Measurements from ENCODE around the gene MSMP. TPM values are rescaled to one million over a fixed set of nuclear protein-coding genes. Genes with fewer than 3 reads are reported as not detected.
A peak's percentile ranks its signal among the peaks of the same experiment; 100 is the strongest.

MSMP gene
- total RNA-seq, 2 experiments from 2014 or later = 2.3 to 4.1 TPM

DNA sequence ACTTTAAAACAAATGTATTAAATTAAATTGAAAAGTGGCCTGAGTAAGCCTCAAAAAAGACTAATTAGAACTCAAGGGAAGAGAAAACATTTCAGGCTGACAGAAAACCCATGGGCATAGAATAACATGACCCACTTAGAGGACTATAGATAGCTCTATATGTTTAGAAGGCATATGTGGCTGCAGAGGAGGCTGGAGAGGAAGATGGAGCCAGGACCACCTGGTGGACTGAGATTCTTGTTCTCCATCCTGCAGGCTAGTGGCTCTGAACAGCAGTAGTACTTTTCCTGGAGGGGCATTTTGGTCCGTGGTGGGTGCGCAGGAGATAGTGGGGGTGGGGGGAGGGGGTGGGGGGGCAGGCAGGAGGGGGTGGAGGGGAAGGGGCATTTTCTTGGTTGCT lies 27.0 kb upstream of the MSMP start:
- ChIA-PET CTCF (ENCODE audit: unreplicated experiment) (no interaction called here), POLR2A (interaction anchor here (1.0 kb wide), 1 partner anchor 135 kb away, joined by 3 read pairs; no protein-coding TSS in a partner anchor)
- intact Hi-C loops (cut with micrococcal nuclease; ENCODE audit: unreplicated experiment) = no loop called here
- no peak for DNase-seq (ENCODE audit: low spot score)
- Histone ChIP-seq H2AFZ (ENCODE audit: low read length) (no peak overlapping the region), H3K4me1 (ENCODE audit: insufficient read depth, low read length, poor library complexity, severe bottlenecking) (peaks cover 37% of the 10 kb centered on the region), H3K4me3 (ENCODE audit: low read depth, low read length, poor library complexity, severe bottlenecking) (no peak overlapping the region), H3K9me2 (ENCODE audit: insufficient read depth, low read length) (no peaks in the 10 kb centered on the region), H3K4me2 (ENCODE audit: low read length) (no peak overlapping the region), H4K20me1 (ENCODE audit: insufficient read depth, low read length) (no peaks in the 10 kb centered on the region), H3K27ac (ENCODE audit: low read depth, low read length, poor library complexity, severe bottlenecking) (no peak overlapping the region), H3K79me2 (ENCODE audit: insufficient read depth, low read depth, low read length) (no peaks in the 10 kb centered on the region; the same call in 1 of the 2 replicates), H3K36me3 (ENCODE audit: insufficient read depth, low read length) (peaks cover 12% of the 10 kb centered on the region), H3K9me3 (ENCODE audit: low read length) (no peaks in the 10 kb centered on the region)
- BruUV-seq (replicated peaks) = no TSS peak
- no peak for TF ChIP-seq EZH2phosphoT487 (IDR thresholded peaks at IDR 0.05; ENCODE audit: borderline replicate concordance, low read depth, low read length)
- TF ChIP-seq, protein P1, sequence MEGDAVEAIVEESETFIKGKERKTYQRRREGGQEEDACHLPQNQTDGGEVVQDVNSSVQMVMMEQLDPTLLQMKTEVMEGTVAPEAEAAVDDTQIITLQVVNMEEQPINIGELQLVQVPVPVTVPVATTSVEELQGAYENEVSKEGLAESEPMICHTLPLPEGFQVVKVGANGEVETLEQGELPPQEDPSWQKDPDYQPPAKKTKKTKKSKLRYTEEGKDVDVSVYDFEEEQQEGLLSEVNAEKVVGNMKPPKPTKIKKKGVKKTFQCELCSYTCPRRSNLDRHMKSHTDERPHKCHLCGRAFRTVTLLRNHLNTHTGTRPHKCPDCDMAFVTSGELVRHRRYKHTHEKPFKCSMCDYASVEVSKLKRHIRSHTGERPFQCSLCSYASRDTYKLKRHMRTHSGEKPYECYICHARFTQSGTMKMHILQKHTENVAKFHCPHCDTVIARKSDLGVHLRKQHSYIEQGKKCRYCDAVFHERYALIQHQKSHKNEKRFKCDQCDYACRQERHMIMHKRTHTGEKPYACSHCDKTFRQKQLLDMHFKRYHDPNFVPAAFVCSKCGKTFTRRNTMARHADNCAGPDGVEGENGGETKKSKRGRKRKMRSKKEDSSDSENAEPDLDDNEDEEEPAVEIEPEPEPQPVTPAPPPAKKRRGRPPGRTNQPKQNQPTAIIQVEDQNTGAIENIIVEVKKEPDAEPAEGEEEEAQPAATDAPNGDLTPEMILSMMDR (conservative IDR thresholded peaks at IDR 0.05; ENCODE audit: low read length) = no peak

DNA sequence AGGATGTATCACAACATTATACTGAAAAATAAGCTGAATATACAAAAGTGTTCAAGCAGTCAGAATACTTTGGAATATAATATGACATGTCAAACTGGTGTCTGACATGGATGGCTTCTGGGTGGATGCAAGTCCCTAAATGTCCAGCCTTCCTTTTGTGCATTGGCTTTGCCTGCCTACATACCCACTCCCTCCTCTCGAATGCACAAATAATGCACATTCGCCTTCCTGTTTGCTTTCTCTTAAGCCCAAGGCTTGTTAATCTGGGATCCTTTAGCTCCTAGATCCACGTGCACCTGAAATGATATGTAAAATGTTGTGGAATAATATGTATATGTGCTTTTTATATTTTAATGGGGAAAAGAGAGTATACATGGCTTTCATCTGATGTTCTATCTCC lies 24.4 kb upstream of the MSMP start:
- H3K36me3 ChIP-seq (ENCODE audit: insufficient read depth, low read length) = peaks cover 9% of the 10 kb centered on the region
- H3K4me2 ChIP-seq (ENCODE audit: low read length) = no peak overlapping the region
- BruUV-seq (replicated peaks) = no TSS peak
- no peak overlapping the region for H3K4me3 ChIP-seq (ENCODE audit: low read depth, low read length, poor library complexity, severe bottlenecking)
- H3K4me1 ChIP-seq (ENCODE audit: insufficient read depth, low read length, poor library complexity, severe bottlenecking) = peaks cover 47% of the 10 kb centered on the region
- no peak for DNase-seq (ENCODE audit: low spot score)
- no peaks in the 10 kb centered on the region; the same call in 1 of the 2 replicates for H3K79me2 ChIP-seq (ENCODE audit: insufficient read depth, low read depth, low read length)
- POLR2A ChIA-PET = interaction anchor here (0.6 to 2.0 kb wide), 4 partner anchors 12 to 158 kb away, joined by 3 to 4 read pairs (median 3); partner anchors contain the start of gene ARHGEF39
- TF ChIP-seq EZH2phosphoT487 (IDR thresholded peaks at IDR 0.05; ENCODE audit: borderline replicate concordance, low read depth, low read length) = no peak
- TF ChIP-seq, protein P1 (conservative IDR thresholded peaks at IDR 0.05; ENCODE audit: low read length) = no peak
- intact Hi-C loops (cut with micrococcal nuclease; ENCODE audit: unreplicated experiment) = no loop called here
- no peaks in the 10 kb centered on the region for H4K20me1 ChIP-seq (ENCODE audit: insufficient read depth, low read length)
- H2AFZ ChIP-seq (ENCODE audit: low read length) = no peak overlapping the region
- H3K27ac ChIP-seq (ENCODE audit: low read depth, low read length, poor library complexity, severe bottlenecking) = no peak overlapping the region
- no peaks in the 10 kb centered on the region for H3K9me3 ChIP-seq (ENCODE audit: low read length)
- no peaks in the 10 kb centered on the region for H3K9me2 ChIP-seq (ENCODE audit: insufficient read depth, low read length)
- CTCF ChIA-PET (ENCODE audit: unreplicated experiment) = interaction anchor here (1.0 kb wide), 1 partner anchor 10 kb away, joined by 4 read pairs; no protein-coding TSS in a partner anchor

DNA sequence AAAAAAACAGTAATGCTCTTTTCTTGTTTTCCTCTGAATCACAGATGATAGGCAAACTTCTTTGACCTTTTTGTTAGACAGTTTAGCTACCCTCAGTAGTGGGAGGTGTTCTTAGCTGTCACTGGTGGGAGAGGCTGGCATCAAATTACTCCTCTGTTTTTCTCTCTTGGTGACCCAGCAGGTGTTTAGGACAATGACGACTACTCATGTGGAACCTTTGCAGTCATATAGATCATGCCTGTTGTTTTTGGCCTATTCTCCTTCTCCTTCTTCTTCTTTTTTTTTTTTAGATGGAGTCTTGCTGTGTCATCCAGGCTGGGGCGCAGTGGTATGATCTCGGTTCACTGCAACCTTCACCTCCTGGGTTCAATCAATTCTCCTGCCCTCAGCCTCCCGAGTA lies 21.9 kb upstream of the MSMP start:
- H3K4me2 ChIP-seq (ENCODE audit: low read length) = peak overlapping the region; percentile 76
- CTCF ChIA-PET (ENCODE audit: unreplicated experiment) = interaction anchor here (0.9 to 1.5 kb wide), 4 partner anchors 14 to 48 kb away, joined by 3 to 4 read pairs (median 3); no protein-coding TSS in a partner anchor
- POLR2A ChIA-PET = interaction anchor here (0.5 to 2.4 kb wide), 16 partner anchors 9 to 1611 kb away, joined by 3 to 12 read pairs (median 4); partner anchors contain the start of genes GBA2, RGP1 and TLN1
- H4K20me1 ChIP-seq (ENCODE audit: insufficient read depth, low read length) = no peaks in the 10 kb centered on the region
- no peaks in the 10 kb centered on the region; the same call in 1 of the 2 replicates for H3K79me2 ChIP-seq (ENCODE audit: insufficient read depth, low read depth, low read length)
- peak overlapping the region; percentile 89 for H3K27ac ChIP-seq (ENCODE audit: low read depth, low read length, poor library complexity, severe bottlenecking)
- H3K4me3 ChIP-seq (ENCODE audit: low read depth, low read length, poor library complexity, severe bottlenecking) = peak overlapping the region; percentile 39
- no peaks in the 10 kb centered on the region for H3K9me3 ChIP-seq (ENCODE audit: low read length)
- intact Hi-C loops (cut with micrococcal nuclease; ENCODE audit: unreplicated experiment) = loop anchor here (1.0 kb wide), 1 partner anchor 19 kb away; no protein-coding TSS in a partner anchor
- peak; percentile 95 for DNase-seq (ENCODE audit: low spot score)
- peaks cover 5% of the 10 kb centered on the region for H3K36me3 ChIP-seq (ENCODE audit: insufficient read depth, low read length)
- no TSS peak for BruUV-seq (replicated peaks)
- H3K4me1 ChIP-seq (ENCODE audit: insufficient read depth, low read length, poor library complexity, severe bottlenecking) = peaks cover 58% of the 10 kb centered on the region
- TF ChIP-seq, protein P1 (conservative IDR thresholded peaks at IDR 0.05; ENCODE audit: low read length) = no peak
- no peak for TF ChIP-seq EZH2phosphoT487 (IDR thresholded peaks at IDR 0.05; ENCODE audit: borderline replicate concordance, low read depth, low read length)
- no peaks in the 10 kb centered on the region for H3K9me2 ChIP-seq (ENCODE audit: insufficient read depth, low read length)
- H2AFZ ChIP-seq (ENCODE audit: low read length) = no peak overlapping the region; the same call in 1 of the 2 replicates
